ENCODE data around the gene KREMEN2.

KREMEN2 gene

DNA sequence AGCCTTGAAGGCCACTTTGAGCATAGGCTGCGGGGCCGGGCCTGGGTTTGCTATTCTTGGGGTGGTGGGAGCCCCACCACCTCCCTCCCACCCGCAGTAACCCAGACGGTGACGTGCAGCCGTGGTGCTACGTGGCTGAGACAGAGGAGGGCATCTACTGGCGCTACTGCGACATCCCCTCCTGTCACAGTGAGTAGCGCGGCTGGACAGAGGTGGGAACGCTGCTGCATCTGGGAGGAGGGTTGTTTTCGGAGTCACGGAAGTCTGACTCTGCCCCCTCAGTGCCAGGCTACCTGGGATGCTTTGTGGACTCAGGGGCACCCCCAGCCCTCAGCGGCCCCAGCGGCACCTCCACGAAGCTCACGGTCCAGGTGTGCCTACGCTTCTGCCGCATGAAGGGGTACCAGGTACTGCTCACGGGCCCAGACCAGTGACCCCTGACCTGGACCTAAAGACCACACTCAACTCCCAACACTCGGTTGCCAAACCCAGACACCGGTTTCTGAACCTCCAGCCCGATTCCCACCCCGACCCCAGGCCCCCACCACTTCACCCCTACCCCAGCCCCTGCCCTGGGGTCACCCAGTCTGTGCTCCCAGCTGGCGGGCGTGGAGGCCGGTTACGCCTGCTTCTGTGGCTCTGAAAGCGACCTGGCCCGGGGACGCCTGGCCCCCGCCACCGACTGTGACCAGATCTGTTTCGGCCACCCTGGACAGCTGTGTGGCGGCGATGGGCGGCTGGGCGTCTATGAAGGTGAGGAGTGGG, 2.1 kb downstream of the KREMEN2 start:
- DNase-seq (ENCODE audit: low spot score) = no peak

DNA sequence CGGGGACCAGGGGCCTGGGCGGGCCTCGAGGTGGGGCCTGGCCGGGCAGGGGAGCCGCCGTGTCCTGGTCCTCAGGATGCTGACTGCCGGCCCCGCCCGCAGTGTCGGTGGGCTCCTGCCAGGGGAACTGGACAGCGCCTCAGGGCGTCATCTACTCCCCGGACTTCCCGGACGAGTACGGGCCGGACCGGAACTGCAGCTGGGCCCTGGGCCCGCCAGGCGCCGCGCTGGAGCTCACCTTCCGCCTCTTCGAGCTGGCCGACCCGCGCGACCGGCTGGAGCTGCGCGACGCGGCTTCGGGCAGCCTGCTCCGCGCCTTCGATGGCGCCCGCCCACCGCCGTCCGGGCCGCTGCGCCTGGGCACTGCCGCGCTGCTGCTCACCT, 2.7 kb downstream of the KREMEN2 start:
- no peak for DNase-seq (ENCODE audit: low spot score)

DNA sequence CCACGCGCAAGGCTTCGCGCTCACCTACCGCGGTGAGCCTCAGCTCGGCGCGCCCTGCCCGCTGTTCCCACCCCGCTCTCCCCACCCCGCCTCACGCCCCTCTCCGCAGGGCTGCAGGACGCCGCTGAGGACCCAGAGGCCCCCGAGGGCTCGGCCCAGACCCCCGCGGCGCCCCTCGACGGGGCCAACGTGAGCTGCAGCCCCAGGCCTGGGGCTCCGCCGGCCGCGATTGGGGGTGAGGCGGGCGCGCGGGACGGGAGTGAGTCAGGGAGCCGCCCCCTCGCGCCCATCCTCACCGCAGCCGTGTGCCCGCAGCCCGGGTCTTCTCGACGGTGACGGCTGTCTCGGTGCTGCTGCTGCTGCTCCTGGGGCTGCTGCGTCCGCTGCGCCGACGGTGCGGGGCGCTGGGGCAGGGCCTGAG, 3.1 kb downstream of the KREMEN2 start:
- DNase-seq (ENCODE audit: low spot score) = no peak

- DNase-seq (ENCODE audit: low spot score) = no peak
Observed at GRCh38 chr16:2967721-2968161, 3.7 kb downstream of the KREMEN2 start.

- DNase-seq (ENCODE audit: low spot score) = no peak
Observed at GRCh38 chr16:2968368-2968737, 4.3 kb downstream of the KREMEN2 start.

- DNase-seq (ENCODE audit: low spot score) = peak; percentile 77
Observed at GRCh38 chr16:2968738-2969544, 4.9 kb downstream of the KREMEN2 start, which contains the start of gene PAQR4. Gene PAQR4, plus strand, starts transcription at chr16:2969348. Its CDS starts 327 bp downstream, at chr16:2969675.

- DNase-seq (ENCODE audit: low spot score) = peak; percentile 59
Observed at GRCh38 chr16:2969545-2970521, 5.8 kb downstream of the KREMEN2 start.

DNA sequence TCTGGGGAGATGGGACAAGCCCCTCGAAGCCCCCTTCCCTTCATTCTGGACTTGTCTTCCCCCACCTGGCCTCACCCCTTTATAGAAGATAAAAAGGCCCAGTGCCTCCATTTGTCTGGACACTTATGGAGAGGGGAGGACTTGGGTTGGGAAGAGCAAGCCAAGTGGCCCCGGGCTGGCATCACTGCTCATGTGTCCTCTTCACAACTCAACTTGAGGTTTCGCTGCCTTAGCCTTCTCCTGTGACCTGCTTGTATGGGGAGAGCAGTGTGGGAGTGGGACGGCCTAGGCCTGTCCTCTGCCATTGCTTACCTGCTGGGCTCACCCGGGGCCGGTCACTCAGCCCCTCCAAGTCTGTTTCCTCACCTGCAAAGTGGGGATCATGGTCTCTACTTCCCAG, 6.5 kb downstream of the KREMEN2 start:
- DNase-seq (ENCODE audit: low spot score) = no peak

GRCh38 chr16:2971134-2971984, 7.3 kb downstream of the KREMEN2 start:
- DNase-seq (ENCODE audit: low spot score) = no peak

GRCh38 chr16:2971985-2972784, 8.1 kb downstream of the KREMEN2 start:
- DNase-seq (ENCODE audit: low spot score) = no peak

DNA sequence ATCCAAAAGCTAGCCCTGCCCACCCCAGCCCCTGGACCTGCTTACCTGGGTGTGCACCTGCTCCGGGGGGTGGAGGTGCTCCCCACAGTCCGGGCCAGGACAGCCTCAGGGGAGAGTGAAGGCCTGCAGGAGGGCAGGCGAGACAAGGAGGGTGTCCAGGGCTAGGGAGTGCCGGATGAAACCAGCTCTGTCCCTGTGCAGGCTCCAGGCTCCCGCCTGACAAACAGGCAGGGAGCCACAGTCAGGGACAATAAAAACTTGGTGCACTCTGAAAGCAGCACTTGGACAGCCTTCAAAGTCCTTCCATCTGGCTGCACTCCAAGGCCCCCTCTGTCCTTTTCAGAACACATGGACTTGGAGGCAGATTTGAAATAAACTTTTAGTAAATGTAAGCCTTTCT, 9.0 kb downstream of the KREMEN2 start:
- no peak for DNase-seq (ENCODE audit: low spot score)

GRCh38 chr16:2973605-2974318, 9.7 kb downstream of the KREMEN2 start:
- no peak for DNase-seq (ENCODE audit: low spot score)

DNA sequence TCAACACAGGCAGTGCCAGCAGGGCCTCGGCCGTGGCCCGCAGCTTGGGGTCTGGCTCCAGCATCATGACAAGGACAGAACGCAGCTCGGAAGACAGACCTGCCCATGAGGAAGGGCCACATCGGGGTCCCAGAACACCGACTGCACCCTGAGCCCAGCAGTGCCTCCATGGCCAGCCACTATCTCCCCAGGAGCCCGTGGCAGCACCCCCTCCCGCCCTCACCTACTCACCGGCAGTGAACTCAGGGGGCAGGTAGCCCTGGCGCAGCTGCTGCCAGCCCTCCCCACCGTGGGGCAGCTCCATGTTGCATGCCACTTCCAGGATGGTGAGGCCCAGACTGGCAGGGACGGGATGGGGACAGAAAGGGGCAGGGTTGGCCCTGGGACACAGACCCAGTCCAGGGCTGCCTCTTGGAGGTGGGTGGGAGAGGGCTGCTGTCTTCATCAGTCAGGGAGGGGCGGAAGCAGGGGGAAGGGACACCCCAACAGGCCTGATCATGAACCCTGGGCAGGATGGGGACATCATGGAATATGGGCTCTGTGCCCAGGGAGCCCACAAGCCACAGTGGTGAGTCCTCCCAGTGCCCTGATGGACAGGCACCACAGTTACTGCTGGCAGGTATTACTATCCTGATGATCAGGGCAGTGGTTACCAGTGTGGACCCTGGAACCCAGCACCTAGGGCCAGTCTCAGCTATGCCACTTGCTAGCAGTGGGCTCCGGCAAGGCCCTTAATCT, 10.4 kb downstream of the KREMEN2 start:
- no peak for DNase-seq (ENCODE audit: low spot score)

DNA sequence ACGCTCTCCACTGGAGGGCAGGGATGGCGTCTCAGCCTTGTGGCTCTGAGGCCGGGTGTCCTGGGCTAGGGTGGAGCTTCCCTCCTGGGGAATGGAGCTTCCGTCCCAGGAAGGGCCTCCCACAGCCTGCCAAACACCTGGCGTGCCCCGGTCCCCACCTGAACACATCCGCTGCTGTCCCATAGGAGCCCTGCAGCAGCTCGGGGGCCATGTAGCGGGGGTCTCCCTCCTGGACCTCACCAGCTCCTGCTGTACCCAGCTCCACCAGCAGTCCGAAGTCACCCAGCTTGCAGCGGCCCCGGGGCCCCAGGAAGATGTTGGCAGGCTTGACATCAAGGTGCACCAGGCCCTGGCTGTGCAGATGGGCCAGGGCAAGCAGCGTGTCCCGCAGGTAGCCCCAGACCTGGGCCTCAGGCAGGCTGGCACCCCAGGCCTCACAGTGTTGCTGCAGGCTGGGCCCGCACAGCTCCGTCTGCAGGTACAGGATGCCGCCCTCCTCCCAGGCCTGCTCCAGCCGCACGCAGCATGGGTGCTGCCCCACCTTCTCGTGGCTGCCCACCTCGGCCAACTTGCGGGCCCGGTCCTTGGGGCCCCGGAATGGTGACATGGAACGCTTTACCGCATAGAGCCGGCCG, 11.2 kb downstream of the KREMEN2 start:
- DNase-seq (ENCODE audit: low spot score) = no peak

- no peak for DNase-seq (ENCODE audit: low spot score)
Observed at GRCh38 chr16:2976201-2976600, 12.1 kb downstream of the KREMEN2 start.

GRCh38 chr16:2976673-2977072, 12.6 kb downstream of the KREMEN2 start:
- DNase-seq (ENCODE audit: low spot score) = no peak

DNA sequence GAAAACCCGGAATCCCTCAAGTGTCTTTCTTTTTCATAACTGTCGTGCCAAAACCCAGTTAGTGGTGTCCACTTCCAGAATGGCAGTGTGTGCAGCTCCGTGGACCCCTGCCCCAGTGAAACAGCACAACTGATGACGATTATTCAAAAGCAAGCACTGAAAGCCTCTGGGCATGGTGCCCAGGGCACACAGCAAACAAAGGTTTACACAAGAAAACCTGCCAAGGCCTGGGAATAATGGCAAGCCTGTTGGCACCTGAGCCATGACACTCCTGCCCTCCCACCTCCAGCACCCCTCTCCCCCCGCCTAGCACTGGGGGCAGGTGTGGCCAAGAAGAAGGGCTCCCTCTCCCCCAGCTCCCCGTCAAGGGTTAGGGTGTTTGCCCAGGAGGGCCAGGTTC, 13.4 kb downstream of the KREMEN2 start:
- DNase-seq (ENCODE audit: low spot score) = no peak

DNA sequence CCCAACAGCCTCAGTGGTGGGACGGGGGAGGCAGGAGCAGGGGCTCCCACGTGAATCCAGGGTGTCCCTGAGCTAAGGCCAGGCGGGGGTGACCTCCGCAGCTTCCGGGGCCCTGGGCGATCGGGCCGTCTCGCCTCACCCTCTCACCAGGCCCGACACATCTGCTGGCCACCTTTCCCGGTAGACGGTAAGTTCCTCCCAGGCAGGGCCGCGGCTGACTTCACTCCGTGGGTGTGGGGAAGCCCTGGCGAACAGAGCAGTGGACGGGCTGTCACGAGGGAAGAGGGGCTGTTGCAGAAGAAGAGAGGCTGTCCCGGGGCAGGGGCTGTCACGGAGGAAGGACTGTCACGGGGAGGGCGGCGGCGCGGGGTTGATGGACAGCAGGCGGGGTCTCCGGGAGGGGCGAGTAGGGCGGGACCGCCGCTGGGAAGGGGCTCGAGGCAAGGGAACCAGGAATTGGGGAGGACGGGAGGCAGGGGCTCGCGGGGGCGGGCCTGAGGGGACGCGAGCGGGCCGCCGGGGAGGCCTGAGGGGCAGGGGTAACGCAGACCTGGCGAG, 15.7 kb downstream of the KREMEN2 start:
- DNase-seq (ENCODE audit: low spot score) = no peak
